Activated CD4-positive, alpha-beta T cell treated with anti-CD3 and anti-CD28 coated beads, Interleukin-2, amount 50 U/mL, for 4 hours (primary cell): Measurements from ENCODE around the gene ZIC5.

ENCODE experiments used
- DNase-seq, 2 experiments: peaks; one replicate each; pipeline ENCODE4 v3.0.0-alpha.2; 2020

Gene ZIC5

DNA sequence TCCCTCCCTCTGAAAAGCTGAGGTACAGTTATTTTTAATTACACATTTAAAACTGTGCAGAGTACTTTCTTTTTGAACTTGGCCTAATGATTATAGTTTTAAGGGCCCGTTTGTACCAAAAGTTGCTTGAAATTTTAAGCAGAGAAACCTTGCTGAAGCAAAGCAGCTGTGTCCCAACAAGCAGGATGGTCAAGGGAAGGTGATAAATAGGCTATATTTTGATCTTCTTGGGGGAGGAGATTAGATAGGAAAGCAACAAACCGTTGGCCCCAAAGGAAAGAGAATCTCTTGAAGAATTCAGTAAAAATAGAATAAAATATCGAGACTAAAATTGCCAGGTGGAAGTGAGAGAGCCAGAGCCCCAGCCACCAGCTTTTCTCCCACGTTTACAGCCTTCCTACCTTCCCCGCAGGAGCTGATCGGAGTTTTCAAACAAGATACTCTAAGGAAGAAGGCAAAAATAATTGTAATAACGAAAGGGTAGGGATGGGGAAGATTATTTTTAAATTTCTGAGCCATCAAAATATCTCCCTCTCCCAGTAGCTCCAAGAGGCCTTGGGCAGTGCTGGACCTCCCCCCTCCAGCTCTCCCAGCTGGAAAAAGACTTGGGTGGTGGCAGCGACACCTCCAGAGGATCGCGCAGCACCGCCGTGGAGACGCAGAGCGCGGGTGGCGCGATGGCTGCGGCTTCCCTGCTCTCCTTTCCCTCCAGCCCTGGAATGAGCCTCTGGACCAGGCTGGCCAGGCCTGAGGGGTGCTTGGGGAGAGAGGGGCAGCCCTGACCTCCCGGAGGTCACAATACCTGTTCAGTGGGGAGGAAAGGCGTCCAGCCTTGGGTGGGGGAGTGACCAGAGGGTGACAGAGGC, 15.8 kb upstream of the ZIC5 start:
- no peak for DNase-seq

DNA sequence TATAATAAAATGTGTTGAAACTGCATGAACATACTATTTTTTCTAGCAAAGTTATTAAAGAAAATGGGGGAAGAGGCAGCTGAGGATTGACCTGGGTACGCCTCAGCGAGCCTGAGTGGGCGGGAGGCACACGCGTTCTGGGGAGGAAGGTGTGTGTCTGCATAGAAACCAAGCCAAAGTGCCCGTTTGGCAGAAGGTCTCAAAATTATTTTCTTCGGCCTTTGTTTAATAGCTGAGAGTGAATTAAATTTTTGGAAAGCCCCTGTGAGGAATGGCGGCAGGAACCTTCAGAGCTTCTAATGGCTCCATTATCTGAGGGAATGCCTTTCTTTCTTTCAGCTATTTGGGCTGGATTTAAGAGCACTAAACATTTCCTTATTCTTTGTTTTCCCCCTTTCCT, 15.2 kb upstream of the ZIC5 start:
- no peak for DNase-seq

DNA sequence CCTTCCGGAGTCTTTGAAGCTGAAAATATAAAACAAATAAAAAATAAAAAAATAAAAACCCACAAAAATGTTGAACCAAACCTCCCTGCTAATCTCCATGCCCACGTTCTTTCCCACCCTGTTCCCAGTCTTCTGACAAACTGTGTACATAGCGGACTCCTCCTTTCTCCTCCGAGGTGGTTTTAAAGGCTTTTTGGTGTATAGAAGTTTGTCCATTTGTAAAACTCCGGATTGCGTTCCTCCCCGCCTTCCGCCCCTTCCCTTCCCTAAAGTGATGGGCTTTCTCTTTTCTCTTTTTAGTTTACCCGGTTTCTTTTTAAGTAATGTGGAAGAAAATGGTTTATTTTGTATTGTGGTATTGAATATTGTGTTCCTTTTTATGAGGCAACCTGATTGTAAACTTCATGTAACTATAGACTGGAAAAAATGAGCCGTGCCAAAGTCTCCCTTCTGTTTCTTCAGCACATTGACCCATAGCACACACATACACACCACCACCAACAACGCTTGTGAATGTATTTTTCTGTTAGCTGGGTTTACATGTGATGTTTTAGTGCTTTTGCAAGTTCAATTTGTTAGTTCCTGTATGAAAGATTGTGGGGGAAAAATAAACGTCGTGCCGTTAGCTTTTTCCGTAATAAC, 14.4 kb upstream of the ZIC5 start:
- DNase-seq: no peak

DNA sequence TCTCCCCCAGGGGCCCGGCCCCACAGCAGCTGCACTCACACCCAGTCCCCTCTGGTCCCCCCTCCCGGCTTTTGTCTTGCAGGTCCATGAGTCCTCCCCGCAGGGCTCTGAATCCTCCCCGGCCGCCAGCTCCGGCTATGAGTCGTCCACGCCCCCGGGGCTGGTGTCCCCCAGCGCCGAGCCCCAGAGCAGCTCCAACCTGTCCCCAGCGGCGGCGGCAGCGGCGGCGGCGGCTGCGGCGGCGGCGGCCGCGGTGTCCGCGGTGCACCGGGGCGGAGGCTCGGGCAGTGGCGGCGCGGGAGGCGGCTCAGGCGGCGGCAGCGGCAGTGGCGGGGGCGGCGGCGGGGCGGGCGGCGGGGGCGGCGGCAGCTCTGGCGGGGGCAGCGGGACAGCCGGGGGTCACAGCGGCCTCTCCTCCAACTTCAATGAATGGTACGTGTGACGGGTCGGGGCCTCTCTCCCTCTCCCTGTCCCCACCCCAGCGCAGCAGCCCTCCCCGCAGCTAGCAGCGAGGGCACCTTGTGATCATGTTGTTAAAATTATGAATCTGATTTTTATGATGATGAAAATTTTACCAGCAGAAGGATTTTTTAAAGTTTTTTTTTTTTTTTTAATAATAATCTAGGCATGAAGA, 13.8 kb upstream of the ZIC5 start:
- DNase-seq: no peak

DNA sequence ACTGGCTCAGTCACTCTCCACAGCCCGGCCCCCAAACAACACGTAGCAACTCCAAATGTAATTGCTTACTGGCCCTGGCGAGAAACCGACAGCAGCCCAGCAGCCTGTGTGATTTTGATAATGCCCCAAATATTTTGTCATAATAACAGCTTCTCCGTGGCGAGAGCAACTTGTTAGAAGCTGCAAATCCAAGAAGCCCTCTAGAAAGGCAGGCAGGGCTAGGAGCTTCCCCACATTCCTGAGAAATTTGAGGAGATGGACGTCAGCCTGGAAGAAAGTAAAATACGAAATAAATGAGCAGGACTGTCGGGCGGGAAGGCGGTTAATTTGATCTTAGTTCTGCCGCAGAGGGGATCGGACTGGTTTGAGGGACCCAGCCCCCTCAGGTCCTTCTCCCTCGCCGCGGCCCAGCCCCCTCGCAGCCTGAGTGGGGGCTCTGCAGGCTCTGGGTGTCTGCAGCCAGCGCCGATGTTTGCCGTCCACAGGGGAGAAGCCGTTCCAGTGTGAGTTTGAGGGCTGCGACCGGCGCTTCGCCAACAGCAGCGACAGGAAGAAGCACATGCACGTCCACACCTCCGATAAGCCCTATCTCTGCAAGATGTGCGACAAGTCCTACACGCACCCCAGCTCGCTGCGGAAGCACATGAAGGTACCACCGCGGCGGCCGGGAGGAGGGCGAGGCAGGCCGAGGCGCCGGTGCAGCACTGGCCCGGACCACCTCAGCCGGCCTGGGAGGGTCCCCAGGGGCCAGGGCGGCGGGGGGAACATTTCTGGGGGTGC, 13.1 kb upstream of the ZIC5 start:
- DNase-seq: no peak

- no peak for DNase-seq
These were observed 12.2 kb upstream of the ZIC5 start for GRCh38 chr13:99983499-99984401.

DNA sequence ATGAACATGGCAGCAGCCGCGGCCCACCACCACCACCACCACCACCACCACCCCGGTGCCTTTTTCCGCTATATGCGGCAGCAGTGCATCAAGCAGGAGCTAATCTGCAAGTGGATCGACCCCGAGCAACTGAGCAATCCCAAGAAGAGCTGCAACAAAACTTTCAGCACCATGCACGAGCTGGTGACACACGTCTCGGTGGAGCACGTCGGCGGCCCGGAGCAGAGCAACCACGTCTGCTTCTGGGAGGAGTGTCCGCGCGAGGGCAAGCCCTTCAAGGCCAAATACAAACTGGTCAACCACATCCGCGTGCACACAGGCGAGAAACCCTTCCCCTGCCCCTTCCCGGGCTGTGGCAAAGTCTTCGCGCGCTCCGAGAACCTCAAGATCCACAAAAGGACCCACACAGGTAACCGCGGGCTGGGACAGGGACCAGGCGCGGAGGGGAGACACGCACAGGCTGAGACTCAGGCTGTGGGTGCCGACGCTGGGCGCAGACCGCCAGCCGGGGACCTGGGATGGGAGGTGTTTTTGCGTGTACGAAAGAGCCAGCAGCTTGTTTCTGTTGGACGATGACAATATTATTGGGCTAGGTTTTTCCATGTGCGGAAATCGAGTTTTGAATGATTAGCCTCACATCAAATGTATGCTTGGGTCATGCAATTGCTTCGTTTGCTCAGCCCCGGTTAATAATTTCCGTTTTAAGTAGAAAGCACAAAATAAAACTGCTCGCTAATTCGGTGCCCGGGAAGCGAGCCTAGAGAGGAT, 11.3 kb upstream of the ZIC5 start:
- DNase-seq: no peak

- no peak for DNase-seq
These were observed 10.6 kb upstream of the ZIC5 start for GRCh38 chr13:99982036-99982730.

GRCh38 chr13:99981735-99982035, 10.1 kb upstream of the ZIC5 start, which contains the start of gene ZIC2:
Gene ZIC2, plus strand, starts transcription at chr13:99981784. Its CDS starts 281 bp downstream, at chr13:99982065.
- no peak for DNase-seq

- DNase-seq: no peak
These were observed 9.5 kb upstream of the ZIC5 start for GRCh38 chr13:99980824-99981734.

GRCh38 chr13:99980201-99980823, 8.7 kb upstream of the ZIC5 start:
- DNase-seq: peak; percentile 49 to 51

- no peak for DNase-seq
These were observed 8.1 kb upstream of the ZIC5 start for GRCh38 chr13:99979453-99980200.

GRCh38 chr13:99978799-99979452, 7.4 kb upstream of the ZIC5 start:
- no peak for DNase-seq

- no peak for DNase-seq
These were observed 6.6 kb upstream of the ZIC5 start for GRCh38 chr13:99977912-99978798.

DNA sequence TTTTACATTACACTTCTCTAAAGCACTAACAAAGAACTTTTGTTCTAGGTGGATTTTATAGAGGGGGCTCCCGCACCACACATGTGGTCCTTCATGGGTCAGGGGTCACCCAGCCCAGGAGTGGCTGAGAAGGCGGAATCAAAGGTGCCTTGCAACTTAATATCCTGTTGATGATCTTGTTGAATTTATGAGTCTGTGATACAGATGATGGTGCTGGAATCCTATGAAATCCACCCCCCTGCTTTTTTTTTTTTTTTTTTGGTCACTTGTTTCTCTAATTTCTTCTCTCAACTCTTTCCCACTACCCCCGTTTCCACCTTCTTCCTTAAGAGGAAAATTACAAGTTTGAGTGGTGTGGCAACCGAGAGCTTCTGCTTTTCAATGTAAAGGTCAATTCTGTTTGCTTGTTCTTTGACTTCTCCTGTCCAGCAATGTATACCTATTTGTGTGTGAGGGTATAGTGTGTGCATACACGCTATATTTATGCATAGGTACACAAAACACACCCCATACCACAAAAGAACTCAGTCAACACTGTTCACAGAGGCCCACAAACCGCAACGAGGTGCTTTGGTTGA, 5.9 kb upstream of the ZIC5 start:
- no peak for DNase-seq

- DNase-seq: no peak
These were observed 5.0 kb upstream of the ZIC5 start for GRCh38 chr13:99976575-99976974.
